Bronchial epithelial cell (primary cell): ENCODE data around the gene NRXN3. TPM values are rescaled to one million over a fixed set of nuclear protein-coding genes. Genes with fewer than 3 reads are reported as not detected.

Source experiments
- DNase-seq: peaks from one replicate; pipeline ENCODE4 v3.0.0-alpha.2; 2010; ENCODE audit warnings: low read depth
- FAIRE-seq: peaks from 2 replicates; lab custom pipeline; 2011; peaks lifted over from hg19 to GRCh38; lab: Jason Lieb, UNC
- H3K27me3 ChIP-seq: 2 replicates; pipeline ENCODE4 v1.5.1; 2011; ENCODE audit warnings: low read length; ENCODE audit not compliant: control insufficient read depth, insufficient read depth
- H3K36me3 ChIP-seq: 2 replicates; pipeline ENCODE4 v1.5.1; 2011; ENCODE audit warnings: low read length; ENCODE audit not compliant: control insufficient read depth, insufficient read depth
- H3K4me3 ChIP-seq: 2 replicates; pipeline ENCODE4 v1.5.1; 2011; ENCODE audit warnings: mild to moderate bottlenecking, low read depth, low read length, control low read depth
- total RNA-seq: library from RNA; depleted of rRNA; stranded (reverse); fragments of >200 nt; gene quantifications from 2 replicates; pipeline ENCODE4 v1.2.1, GENCODE V29; 2014
- TF ChIP-seq, protein P1 (sequence below): IDR thresholded peaks from 2 replicates; pipeline ENCODE4 v1.5.1; 2011; ENCODE audit warnings: mild to moderate bottlenecking, moderate library complexity, low read length, control low read depth, inconsistent platforms; ENCODE audit not compliant: insufficient read depth, severe bottlenecking

The NRXN3 gene
- total RNA-seq, 1 donor from 2014 or later, result under 0.01 TPM

DNA sequence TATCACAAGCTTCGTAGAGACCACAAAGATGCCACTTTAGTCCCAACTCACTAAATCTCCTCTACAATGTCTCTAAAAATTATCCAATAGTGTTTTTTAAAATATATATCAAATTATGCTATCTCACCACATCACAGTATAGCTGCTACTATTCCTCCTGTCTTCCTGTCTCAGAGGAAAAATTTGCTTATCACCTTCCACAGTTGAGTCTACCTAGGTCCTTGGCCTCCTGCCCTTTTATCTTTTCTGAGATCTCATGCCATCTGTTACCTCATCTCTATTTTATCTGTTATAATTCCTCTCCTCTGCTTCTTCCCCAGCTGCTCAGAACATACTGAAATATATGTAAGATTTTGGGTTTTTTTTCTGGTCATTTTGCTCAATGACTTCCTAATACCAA is 1473.0 kb downstream of the NRXN3 start:
- H3K36me3 ChIP-seq, result no peaks in the 10 kb centered on the region
- H3K4me3 ChIP-seq, result no peak overlapping the region
- H3K27me3 ChIP-seq, result no peaks in the 10 kb centered on the region
- no peak for DNase-seq
- FAIRE-seq, result no peak
- TF ChIP-seq, protein P1, sequence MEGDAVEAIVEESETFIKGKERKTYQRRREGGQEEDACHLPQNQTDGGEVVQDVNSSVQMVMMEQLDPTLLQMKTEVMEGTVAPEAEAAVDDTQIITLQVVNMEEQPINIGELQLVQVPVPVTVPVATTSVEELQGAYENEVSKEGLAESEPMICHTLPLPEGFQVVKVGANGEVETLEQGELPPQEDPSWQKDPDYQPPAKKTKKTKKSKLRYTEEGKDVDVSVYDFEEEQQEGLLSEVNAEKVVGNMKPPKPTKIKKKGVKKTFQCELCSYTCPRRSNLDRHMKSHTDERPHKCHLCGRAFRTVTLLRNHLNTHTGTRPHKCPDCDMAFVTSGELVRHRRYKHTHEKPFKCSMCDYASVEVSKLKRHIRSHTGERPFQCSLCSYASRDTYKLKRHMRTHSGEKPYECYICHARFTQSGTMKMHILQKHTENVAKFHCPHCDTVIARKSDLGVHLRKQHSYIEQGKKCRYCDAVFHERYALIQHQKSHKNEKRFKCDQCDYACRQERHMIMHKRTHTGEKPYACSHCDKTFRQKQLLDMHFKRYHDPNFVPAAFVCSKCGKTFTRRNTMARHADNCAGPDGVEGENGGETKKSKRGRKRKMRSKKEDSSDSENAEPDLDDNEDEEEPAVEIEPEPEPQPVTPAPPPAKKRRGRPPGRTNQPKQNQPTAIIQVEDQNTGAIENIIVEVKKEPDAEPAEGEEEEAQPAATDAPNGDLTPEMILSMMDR, result no peak

DNA sequence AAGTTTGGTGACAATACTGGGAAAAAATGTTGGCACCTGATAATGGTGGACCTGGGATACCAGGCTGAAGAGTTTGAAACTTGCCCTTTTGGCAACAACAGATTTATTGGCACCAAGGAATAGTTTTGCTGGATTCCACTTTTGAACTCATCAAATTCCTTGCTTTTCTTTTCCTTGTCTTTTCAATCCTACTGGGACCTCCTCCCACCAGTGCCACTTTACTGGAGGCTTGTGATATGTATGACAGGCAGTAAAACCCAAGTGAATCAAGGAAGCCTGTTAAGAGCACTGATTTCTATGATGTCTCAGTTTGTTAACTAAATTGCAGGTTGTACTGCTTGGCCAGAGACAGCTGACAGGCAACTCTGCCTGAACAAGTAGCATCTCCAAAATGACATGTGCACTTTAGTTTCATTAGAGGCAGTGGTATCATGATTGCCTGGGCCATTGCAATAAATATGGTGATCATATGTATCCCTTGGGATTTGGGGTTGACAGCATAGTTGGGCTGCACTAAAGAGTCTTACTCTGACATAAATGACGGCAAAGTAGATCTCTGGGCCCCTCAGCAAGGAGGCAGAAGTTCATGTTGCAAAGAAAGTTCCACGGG is 1475.7 kb downstream of the NRXN3 start:
- TF ChIP-seq, protein P1, result no peak
- DNase-seq, result no peak
- Histone ChIP-seq H3K27me3 (no peaks in the 10 kb centered on the region), H3K4me3 (no peak overlapping the region), H3K36me3 (no peaks in the 10 kb centered on the region)
- no peak for FAIRE-seq

GRCh38 chr14:79649856-79650255 is 1479.7 kb downstream of the NRXN3 start:
- H3K4me3 ChIP-seq, result no peak overlapping the region
- TF ChIP-seq, protein P1, result no peak
- H3K27me3 ChIP-seq, result no peaks in the 10 kb centered on the region
- FAIRE-seq, result no peak
- H3K36me3 ChIP-seq, result no peaks in the 10 kb centered on the region
- no peak for DNase-seq

DNA sequence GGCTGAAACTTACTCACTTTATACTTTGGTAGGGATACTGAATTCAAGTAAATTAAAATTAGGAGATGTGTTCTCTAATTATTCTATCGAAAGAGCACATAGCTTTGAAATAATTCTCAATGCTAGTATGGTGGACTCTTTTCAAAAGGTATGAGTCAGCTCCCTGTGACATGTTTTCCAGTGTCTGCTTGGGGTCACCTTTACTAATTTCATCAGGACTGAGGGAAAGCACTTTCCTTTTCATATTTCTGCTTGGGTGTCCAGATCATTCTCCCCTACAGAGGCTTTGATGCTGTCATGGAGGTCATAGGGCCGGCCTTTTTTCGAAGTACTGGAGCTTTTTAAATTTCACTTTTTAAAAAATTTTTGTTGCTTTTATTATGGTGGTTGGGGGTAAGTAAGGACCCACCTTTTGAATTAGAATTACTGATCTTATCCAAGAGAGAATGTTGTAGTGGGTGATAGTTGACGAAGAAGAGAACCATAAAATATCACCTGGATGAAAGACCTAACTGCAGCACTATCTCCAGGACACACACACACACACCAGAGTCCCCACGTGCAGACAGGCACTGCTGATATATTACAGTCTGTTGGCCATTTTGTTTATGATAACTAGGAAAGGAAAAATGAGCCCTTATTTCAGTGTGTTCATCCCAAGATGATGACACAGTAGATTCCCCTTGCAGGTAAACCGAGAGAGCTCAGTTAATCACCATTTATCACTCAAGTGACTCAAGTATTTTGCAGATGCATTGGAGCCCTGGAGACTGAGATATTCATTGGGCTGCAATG is 1482.5 kb downstream of the NRXN3 start:
- no peaks in the 10 kb centered on the region for H3K36me3 ChIP-seq
- TF ChIP-seq, protein P1, result no peak
- FAIRE-seq (no peak), DNase-seq (no peak)
- H3K4me3 ChIP-seq, result no peak overlapping the region
- no peaks in the 10 kb centered on the region for H3K27me3 ChIP-seq

- no peak for FAIRE-seq
- no peak overlapping the region for H3K4me3 ChIP-seq
- no peaks in the 10 kb centered on the region for H3K36me3 ChIP-seq
- H3K27me3 ChIP-seq, result no peaks in the 10 kb centered on the region
- TF ChIP-seq, protein P1, result no peak
- DNase-seq, result no peak
Observed at GRCh38 chr14:79656056-79656455, 1485.9 kb downstream of the NRXN3 start.
